ENCODE measurements around the gene SHC2.
"Not testable (repeated sequence)": the region's sequence is repeated elsewhere in the genome, so short reads cannot be mapped to it uniquely, and the experiment has no call there.

Gene SHC2

GRCh38 chr19:389255-389934, 71.4 kb downstream of the SHC2 start:
- DNase-seq (ENCODE audit: low spot score): no peak

GRCh38 chr19:388691-389090, 72.1 kb downstream of the SHC2 start:
- DNase-seq (ENCODE audit: low spot score): no peak

GRCh38 chr19:387777-388176, 73.1 kb downstream of the SHC2 start:
- no peak for DNase-seq (ENCODE audit: low spot score)

- not testable (repeated sequence) for DNase-seq (ENCODE audit: low spot score)
Observed at GRCh38 chr19:386632-387301, 74.1 kb downstream of the SHC2 start.

GRCh38 chr19:386189-386588, 74.6 kb downstream of the SHC2 start:
- DNase-seq (ENCODE audit: low spot score): not testable (repeated sequence)

- no peak for DNase-seq (ENCODE audit: low spot score)
Observed at GRCh38 chr19:384799-385169, 76.0 kb downstream of the SHC2 start.

GRCh38 chr19:383922-384798, 76.7 kb downstream of the SHC2 start:
- no peak for DNase-seq (ENCODE audit: low spot score)

GRCh38 chr19:383040-383439, 77.8 kb downstream of the SHC2 start:
- DNase-seq (ENCODE audit: low spot score): no peak

GRCh38 chr19:382578-382977, 78.3 kb downstream of the SHC2 start:
- not testable (repeated sequence) for DNase-seq (ENCODE audit: low spot score)

GRCh38 chr19:381901-382300, 78.9 kb downstream of the SHC2 start:
- DNase-seq (ENCODE audit: low spot score): not testable (repeated sequence)

GRCh38 chr19:380618-381219, 80.1 kb downstream of the SHC2 start:
- not testable (repeated sequence) for DNase-seq (ENCODE audit: low spot score)

GRCh38 chr19:379796-380195, 81.0 kb downstream of the SHC2 start:
- DNase-seq (ENCODE audit: low spot score): no peak

GRCh38 chr19:378706-379105, 82.1 kb downstream of the SHC2 start:
- no peak for DNase-seq (ENCODE audit: low spot score)

- no peak for DNase-seq (ENCODE audit: low spot score)
Observed at GRCh38 chr19:377801-378581, 82.8 kb downstream of the SHC2 start.

- no peak for DNase-seq (ENCODE audit: low spot score)
Observed at GRCh38 chr19:376111-376470, 84.7 kb downstream of the SHC2 start.

GRCh38 chr19:375395-376110, 85.3 kb downstream of the SHC2 start:
- no peak for DNase-seq (ENCODE audit: low spot score)

- no peak for DNase-seq (ENCODE audit: low spot score)
Observed at GRCh38 chr19:374886-375235, 86.0 kb downstream of the SHC2 start.

GRCh38 chr19:374183-374885, 86.5 kb downstream of the SHC2 start:
- DNase-seq (ENCODE audit: low spot score): no peak

GRCh38 chr19:373391-374182, 87.2 kb downstream of the SHC2 start:
- DNase-seq (ENCODE audit: low spot score): no peak
